HG03571 (cell line): ENCODE measurements around the gene KCND3.

Experiments used
- ATAC-seq: cut with Tn5 transposase; IDR thresholded peaks from one replicate; pipeline ENCODE4 v1.9.1; 2021; ENCODE audit not compliant: unreplicated experiment

Gene KCND3

DNA sequence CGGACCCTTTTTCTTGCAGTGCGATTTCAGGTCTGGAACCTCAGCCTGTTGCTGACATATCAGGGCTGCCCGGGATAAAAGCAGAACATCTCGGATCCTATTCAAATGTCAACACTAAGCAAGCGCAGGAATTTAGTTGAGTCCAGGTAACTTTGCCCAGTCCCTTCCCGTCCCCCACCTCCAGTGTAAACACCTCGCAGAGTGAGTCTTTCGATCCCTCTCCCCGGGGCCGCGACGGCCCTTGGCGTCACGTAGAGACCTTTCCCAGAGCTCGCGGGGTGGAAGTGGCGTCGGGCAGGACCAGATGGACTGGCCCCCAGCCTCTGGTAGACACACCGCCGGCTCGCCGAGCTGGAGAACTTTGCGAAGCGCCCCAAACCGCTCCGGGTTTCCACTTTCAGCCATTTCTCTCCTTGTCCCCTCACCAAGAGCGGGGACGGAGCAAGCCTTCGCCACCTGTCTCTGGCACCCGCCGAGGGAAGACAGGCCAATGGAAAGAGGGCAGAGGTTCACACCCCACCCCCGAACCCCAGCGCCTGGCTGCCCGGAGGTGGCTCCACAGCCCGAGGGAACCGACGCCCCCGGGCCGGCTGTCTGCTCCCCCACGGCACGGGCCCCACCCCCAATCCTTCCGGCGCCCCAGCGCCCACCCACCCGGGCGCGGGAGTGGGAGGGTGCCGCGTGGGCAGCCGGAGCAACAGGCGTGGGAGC is 570 bp downstream of the KCND3 start:
- ATAC-seq = no peak

- no peak for ATAC-seq
These were observed 1.1 kb downstream of the KCND3 start for GRCh38 chr1:111988377-111988742.

DNA sequence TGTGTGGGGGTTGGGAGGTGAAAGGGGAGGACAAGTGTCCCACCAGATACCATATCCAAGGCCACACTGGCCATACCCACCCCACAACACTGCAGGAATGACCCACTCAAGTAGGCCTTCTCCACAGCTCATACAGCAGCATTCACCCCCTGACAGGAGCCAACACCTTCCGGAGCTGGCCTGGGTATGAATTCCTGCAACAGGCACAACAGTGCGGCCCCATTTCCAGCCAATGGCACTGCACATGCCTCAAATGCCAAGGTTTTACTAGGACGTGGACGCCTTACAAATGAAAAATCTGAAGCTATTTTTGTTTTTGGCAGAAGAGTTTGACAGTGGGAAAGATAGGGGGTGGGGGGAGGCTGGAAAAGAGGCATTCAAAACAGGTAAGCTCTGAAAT is 2.0 kb downstream of the KCND3 start:
- no peak for ATAC-seq

- no peak for ATAC-seq
These were observed 6.0 kb downstream of the KCND3 start for GRCh38 chr1:111983500-111983899.

GRCh38 chr1:111982428-111982827 is 7.0 kb downstream of the KCND3 start:
- no peak for ATAC-seq

GRCh38 chr1:111981871-111982270 is 7.6 kb downstream of the KCND3 start:
- no peak for ATAC-seq

GRCh38 chr1:111981090-111981489 is 8.4 kb downstream of the KCND3 start:
- ATAC-seq = no peak

DNA sequence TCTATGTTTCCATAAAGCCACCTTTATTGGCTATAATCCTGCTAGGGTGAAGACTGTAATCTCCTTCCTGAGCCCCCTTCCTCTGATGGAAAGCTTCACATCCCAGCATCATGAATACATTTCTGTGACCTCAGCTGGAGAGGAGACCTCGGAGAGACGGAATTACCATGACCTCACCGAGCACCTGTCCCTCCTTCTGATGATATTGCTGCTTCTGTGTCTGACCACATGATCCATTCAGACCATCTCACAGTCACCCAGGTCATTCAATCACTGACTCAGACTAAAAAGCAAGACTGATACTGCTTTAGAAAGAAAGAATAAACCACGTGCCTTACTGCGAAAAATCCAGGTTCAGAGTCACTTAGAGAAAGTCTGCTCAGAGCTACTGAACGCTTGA is 8.8 kb downstream of the KCND3 start:
- ATAC-seq = no peak

DNA sequence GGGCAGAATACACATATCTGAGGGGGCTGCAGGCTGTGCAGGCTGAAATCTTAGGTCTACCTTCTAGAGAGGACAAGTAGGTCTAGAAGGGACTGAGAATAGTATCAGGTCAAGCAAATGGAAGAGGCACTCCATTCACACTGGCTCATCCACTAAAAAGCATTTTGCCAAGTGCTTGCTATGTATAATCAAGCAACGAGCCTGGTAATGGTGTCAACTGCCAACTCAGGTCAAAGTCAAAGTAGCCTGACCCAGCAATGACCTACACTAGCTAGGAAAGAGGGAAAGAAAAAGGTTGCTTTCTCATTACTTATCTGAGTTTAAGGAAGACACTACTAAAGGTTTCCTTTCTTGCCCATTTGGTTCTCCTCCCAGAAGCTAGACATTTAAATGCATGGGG is 10.8 kb downstream of the KCND3 start:
- ATAC-seq = no peak

DNA sequence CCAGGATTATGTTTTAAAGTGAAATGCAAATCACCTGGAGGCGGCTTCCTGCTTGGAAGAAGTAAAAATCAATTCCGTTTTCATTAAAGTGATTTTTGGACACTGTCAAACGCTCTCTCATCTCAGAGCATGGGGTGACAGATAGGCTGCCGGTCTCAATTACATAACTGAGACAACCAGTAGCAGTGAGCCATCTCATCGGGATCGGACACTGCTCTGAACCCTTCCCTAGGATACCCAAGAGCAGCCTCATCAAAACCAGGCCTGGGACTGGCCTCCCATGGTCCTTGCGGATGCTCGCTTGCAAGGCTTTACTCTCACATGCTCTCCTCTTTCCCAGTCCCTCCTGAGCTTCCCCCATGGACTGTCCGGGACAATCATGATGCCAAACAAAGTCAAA is 12.1 kb downstream of the KCND3 start:
- ATAC-seq = no peak

DNA sequence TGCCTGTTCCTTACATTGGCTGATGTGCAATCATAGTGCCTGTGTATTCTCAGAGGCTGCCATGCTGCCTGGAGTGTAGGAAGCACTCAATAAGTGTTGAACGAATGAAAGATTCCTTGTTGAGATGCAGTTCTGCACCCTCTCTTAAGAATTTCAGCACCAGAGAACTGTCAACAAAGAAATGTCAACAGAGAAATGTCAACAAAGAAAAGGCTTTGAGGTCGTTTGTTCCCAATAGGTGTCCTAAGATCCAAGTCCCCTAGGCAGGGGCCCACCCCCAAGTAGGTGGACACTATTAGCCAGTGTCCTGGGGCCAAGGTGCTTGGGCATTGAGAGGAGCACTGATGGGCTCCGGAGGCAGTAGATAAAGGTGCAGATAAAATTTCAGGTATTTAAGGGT is 12.6 kb downstream of the KCND3 start:
- ATAC-seq = no peak

DNA sequence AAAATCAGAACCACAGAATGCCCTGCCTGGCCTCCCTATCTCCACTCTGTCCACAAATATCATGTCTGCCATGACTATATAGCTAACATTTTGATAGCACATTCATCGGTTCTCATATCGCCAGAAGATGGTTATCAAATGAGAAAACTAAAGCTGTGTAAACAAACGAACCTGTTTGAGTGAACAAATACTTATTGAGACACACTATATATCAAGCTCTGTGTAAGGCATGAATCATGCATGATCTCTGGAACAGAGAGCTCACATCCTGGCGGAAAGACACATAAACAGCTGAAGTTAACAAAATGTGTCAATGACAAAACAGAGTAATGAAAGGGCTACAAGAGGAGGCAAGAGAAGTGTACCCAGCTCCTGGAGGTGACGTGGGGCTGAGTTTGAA is 13.1 kb downstream of the KCND3 start:
- ATAC-seq = no peak

DNA sequence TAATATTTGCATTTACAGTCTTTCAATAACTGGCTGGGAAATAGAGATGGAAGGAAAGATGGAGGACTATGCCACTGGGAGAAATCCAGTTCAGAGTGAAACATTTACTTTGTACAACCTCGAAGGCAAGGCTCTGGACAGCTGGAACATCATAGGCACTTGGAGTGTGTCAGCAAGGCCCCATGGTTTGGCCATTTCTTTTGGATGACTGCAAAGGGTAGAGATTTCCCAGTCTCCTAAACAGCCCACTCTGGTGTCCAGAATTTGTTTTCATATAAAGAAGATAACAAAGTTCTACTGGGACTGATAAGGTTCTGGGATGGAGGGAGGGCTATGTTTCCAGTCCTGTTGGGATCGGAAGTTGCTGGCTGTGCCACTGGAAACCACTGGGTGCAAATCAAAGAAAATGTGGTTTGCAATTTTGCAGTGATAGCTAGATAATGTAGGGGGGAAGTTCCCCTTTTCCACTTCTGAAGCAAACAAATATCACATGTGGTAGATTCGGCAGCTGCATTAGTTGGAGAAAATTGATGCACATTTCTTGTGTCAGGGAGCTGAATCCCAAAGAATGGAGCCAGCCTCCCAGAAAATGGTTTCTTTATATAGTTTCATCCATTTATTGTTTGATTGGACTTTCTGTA is 16.2 kb downstream of the KCND3 start:
- no peak for ATAC-seq

GRCh38 chr1:111971396-111971795 is 18.1 kb downstream of the KCND3 start:
- no peak for ATAC-seq

GRCh38 chr1:111968511-111968910 is 21.0 kb downstream of the KCND3 start:
- no peak for ATAC-seq

GRCh38 chr1:111967886-111968285 is 21.6 kb downstream of the KCND3 start:
- no peak for ATAC-seq

GRCh38 chr1:111967067-111967690 is 22.3 kb downstream of the KCND3 start:
- no peak for ATAC-seq

DNA sequence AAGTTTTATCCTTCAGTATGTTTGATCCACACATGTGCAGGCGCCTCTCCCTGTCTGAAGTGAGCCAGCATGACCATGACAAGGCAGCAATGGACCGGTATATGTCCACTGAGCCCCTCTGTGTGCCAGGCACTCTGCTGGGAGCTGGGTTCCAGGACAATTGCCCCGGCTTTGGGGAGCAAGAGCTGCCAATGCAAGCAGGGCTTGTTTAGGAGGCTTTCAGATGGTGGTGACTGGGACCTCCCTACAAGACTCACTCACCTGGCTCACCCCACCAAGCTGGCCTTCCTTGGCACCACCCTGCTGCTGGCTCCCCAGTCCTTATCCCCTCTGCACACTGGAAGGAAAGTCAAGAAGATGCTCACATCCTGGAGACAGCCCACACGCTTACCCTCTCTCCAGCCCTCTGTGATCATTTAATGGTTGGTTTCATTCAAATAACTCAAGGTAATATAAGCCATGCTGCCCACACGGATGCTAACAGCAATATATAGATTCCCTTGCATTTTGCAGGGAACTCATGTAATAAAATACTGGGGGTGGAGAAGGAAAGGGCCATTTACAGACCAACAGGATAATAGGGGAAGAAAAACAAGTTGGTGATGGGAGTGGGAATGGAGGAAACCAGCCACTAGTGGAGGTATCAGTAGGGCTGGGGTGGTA is 23.6 kb downstream of the KCND3 start:
- ATAC-seq = no peak

DNA sequence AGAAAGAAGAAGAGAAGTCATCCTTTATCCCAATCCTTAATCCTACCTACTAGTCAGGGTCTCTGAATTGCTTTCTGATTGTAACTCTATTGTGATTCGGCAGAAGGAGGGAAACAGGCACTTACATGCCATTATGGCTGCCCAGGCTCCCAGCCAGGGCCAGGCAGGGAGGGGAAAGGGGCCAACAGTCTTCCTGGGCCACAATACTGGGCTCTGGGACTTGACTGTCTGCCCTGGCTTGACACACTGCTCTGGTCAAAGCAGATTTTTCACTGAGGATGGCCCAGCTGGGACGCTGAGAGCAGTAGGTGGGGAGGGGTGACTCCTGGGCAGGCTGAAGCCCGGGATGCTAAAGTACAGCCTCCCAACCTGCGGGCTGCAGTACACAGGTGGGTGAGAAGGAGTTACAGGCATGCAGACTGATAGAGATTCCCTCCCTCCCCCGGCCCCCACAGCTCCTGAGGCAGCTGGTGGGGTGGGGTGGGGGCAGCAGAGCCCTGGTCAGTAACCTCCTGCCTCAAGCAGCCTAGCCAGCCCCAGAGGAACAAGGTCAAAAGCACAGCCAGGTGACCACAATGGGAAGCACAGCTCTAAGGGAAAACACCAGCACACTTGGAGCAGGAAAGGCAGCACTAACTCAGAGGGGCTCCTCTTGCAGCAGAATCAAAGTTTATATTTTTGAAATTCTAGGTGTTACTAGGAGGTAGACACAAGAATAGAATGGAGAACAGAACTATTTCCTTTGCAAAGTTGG is 25.3 kb downstream of the KCND3 start:
- ATAC-seq = no peak

DNA sequence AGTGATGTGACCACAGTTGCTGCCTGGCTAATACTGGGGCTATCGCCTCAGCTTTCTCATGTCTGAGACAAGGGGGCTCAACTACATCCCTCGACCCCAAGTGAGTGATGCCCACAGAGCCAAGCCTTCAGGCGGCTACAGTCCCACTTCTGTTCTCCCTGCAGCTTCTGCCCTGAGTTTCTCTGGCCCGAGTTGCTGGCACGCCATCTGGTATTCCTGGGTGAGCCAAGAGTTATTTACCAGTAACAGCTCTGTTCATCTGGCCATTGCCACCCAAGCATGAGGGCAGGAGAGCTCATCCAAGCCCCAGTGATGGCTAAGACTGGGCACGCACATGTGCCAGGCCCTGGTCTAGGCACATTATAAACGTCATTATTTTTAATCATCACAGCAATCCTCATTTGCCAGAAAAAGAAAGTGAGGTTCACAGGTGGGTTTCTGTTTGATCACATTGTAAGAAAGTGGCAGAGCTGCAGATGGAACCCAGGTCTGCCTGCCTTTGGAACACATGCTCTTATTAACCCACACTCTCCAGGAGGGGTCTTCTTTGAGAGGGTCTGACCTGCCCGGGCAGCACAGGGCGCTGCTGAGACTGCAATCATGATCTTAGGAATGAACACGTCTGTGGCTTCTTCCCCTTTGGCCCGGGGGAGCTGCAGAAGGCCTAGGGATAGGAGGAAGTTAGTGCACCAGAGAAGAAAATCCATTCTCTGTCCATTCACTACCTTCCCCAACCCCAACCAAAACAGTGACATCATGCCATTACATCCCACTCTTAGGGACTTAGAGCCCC is 27.5 kb downstream of the KCND3 start:
- no peak for ATAC-seq

DNA sequence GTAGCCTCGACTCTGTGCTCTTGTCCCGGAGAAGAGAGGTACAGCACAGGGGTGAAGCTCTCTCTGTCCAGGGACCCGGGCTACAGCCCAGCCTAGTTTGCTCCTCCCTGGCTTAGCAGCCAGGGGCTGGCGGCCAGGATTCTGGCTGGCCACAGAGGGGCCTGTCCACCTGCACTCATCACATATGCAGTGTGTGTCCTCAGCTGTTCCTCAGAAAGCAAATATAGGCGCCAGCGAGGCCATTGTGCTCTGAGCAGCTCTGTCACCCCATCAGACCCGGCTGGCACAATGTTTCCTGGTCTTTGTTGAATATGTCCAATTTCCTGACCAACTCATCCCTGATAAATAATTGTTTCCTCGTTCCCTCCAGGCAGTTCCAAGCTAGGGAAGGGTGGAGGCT is 28.5 kb downstream of the KCND3 start:
- no peak for ATAC-seq
